HepG2 (cell line): ENCODE data around the gene ADAMTS2.

Source experiments
- ARNT ChIP-seq: fragments of 450-650 bp; IDR thresholded peaks from 2 replicates; pipeline ENCODE4 v1.6.1; 2017
- CHCHD3 ChIP-seq: sonication (generic); formaldehyde crosslinking; IDR thresholded peaks from 2 replicates; pipeline ENCODE4 v1.8.0; 2022; ENCODE audit warnings: mild to moderate bottlenecking, missing genetic modification reagents, moderate library complexity
- CTCF ChIP-seq: sonication (generic); formaldehyde crosslinking; IDR thresholded peaks from 2 replicates; pipeline ENCODE4 v1.5.0; 2020; ENCODE audit warnings: mild to moderate bottlenecking, missing genetic modification reagents, moderate library complexity
- DRAP1 ChIP-seq: IDR thresholded peaks from 2 replicates; pipeline ENCODE4 v1.6.1; 2016; ENCODE audit warnings: missing genetic modification reagents, missing compliant biosample characterization
- EZH2 ChIP-seq: conservative IDR thresholded peaks from 2 replicates; pipeline ENCODE4 v1.6.1; 2012; ENCODE audit warnings: mild to moderate bottlenecking, low read depth, low read length, moderate library complexity
- HDAC1 ChIP-seq: sonication (generic); formaldehyde crosslinking; IDR thresholded peaks from 2 replicates; pipeline ENCODE4 v1.5.1; 2020; ENCODE audit warnings: mild to moderate bottlenecking, missing genetic modification reagents
- HNRNPH1 ChIP-seq: fragments of 200-400 bp; formaldehyde crosslinking; optimal IDR thresholded peaks from 2 replicates; pipeline ENCODE3; 2017; ENCODE audit warnings: mild to moderate bottlenecking, low read depth, low read length
- MIER2 ChIP-seq: IDR thresholded peaks from 2 replicates; pipeline ENCODE4 v1.6.1; 2016; ENCODE audit warnings: missing biosample characterization, missing genetic modification reagents
- PRDM4 ChIP-seq: sonication (generic); formaldehyde crosslinking; IDR thresholded peaks from 2 replicates; pipeline ENCODE4 v1.9.0; 2021; ENCODE audit warnings: missing genetic modification reagents, borderline replicate concordance
- PREB ChIP-seq: sonication (generic); formaldehyde crosslinking; IDR thresholded peaks from 2 replicates; pipeline ENCODE4 v1.4.0; 2020; ENCODE audit warnings: missing genetic modification reagents
- YY1 ChIP-seq: IDR thresholded peaks from 2 replicates; pipeline ENCODE4 v1.6.1; 2011; ENCODE audit warnings: low read length, low read depth, moderate library complexity, mild to moderate bottlenecking; ENCODE audit not compliant: insufficient read depth, insufficient replicate concordance
- ZNF10 ChIP-seq: sonication (generic); formaldehyde crosslinking; IDR thresholded peaks from 2 replicates; pipeline ENCODE4 v1.4.0; 2020; ENCODE audit warnings: mild to moderate bottlenecking, low read depth, missing genetic modification reagents, borderline replicate concordance
- ZNF558 ChIP-seq: sonication (generic); formaldehyde crosslinking; IDR thresholded peaks from 2 replicates; pipeline ENCODE4 v1.9.0; 2022; ENCODE audit warnings: mild to moderate bottlenecking, missing genetic modification reagents, borderline replicate concordance
- ZSCAN29 ChIP-seq: sonication (generic); formaldehyde crosslinking; conservative IDR thresholded peaks from 2 replicates; pipeline ENCODE4 v1.4.0; 2020; ENCODE audit warnings: mild to moderate bottlenecking, missing genetic modification reagents

GRCh38 chr5:179295778-179296149, 49.5 kb downstream of the ADAMTS2 start:
- TF ChIP-seq ARNT (no peak), DRAP1 (CRISPR knock-in tag) (no peak), ZSCAN29 (no peak), CTCF (CRISPR knock-in tag) (no peak), HNRNPH1 (no peak), ZNF10 (CRISPR knock-in tag) (no peak), EZH2 (no peak), PRDM4 (CRISPR knock-in tag) (no peak), MIER2 (no peak), HDAC1 (no peak), CHCHD3 (CRISPR knock-in tag) (no peak), YY1 (no peak), PREB (CRISPR knock-in tag) (no peak), ZNF558 (no peak)
